ENCODE results near the gene C19orf38. TPM values are rescaled to one million over a fixed set of nuclear protein-coding genes. Genes with fewer than 3 reads are reported as not detected.
"Not testable (repeated sequence)": the region's sequence is repeated elsewhere in the genome, so short reads cannot be mapped to it uniquely, and the experiment has no call there.

The C19orf38 gene
- polyA plus RNA-seq, 3 donors, result 1.6 to 1.8 (median 1.7) TPM

DNA sequence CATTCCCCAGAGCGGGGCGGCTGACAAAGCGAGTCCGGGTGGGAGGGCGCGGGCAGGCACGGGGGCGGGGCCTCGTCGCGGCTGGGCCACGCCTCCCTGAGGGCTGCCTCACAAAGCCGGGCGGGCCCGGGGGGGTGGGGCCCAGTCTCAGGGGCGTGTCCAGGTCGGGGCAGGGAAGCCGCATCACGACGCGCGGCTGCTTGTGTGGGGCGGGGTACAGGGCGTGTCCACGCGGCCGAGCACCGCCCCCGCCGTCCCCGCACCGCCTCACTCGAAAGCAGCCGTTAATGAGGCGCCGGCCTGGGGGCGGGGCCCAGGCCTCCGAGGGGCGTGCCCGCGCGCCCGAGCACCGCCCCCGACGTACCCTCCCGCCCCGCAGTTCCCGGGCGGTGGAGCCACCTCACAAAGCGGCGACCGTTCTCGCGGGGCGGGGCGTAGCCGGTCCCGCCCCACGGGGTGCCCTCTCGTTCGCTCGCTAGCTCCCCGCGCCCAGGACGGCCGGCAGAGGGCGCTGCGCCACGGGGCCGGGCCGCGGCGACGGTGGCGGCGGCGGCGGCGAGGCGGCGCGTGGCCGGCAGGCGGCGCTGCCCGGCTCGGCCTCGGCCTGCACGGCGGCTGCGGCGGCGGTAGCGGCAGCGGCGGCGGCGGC is 22.9 kb downstream of the C19orf38 start, which contains the start of gene CARM1:
CARM1 (plus strand) TSS at position 599 of the 649 bp plus-strand sequence. CDS start 150 bp downstream, outside the sequence.
- DNase-seq (ENCODE audit: low read depth in 3 of 3, low spot score in 2 of 3), result peak; percentile 83 to 94 (median 94)

DNA sequence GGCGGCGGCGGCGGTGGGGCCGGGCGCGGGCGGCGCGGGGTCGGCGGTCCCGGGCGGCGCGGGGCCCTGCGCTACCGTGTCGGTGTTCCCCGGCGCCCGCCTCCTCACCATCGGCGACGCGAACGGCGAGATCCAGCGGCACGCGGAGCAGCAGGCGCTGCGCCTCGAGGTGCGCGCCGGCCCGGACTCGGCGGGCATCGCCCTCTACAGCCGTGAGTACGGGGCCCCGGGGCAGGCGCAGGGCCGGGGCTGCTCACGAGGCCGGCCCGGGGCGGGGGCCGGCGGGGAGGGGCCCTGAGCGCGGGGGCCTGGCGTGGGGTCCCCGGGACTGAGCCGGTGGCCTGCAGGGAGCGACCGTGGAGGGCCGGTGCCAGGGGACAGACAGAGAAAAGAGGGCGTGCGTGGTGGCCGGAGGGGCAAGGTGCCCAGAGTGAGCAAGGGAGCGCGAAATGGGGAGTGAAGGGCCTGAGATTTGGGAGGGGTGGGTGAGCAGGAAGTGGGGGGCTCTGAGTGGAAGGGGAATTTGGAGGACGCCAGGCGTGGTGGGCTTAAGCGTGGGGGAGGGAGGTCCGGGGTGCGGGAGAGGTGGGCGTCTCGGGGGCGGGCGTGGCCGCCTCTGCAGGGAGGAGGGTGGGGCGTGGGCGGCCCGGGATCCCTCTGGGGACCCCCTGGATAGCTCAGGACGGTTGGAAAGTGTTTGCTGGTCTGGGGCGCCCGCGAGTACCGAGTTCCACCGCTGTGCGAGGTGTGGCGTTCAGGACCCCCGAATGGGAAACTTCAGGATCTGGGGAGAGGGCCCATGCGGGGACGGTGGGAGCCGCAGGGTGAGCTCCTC is 23.7 kb downstream of the C19orf38 start:
- DNase-seq (ENCODE audit: low read depth in 3 of 3, low spot score in 2 of 3), result no peak

DNA sequence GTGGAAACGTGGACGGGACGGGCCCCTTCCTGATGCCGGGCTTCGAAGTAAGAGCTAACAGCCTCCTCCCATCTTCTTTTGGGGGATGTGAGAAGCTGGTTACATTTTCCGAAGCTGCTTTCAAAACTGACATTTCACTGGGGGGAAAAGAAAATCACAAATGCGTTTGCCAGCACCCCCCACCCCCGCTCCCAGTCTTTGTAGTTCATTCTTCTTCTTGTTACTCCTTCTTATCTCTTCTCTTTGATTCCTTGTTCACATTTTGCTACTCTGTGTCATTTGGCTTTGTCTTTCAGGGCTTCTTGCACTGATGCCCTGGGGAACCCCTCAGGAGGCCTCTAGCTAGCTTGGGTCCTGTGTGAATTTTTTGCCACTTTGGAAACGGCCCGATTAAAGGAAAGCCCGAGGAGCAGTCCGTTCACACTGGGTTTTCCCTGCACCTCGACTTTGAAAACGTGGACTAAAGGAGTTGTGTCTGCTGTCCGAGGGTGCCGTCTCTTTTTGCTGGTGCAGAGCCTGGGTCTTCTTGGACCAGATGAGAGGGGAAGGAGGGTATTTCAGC is 24.4 kb downstream of the C19orf38 start:
- no peak for DNase-seq (ENCODE audit: low read depth in 3 of 3, low spot score in 2 of 3)

DNA sequence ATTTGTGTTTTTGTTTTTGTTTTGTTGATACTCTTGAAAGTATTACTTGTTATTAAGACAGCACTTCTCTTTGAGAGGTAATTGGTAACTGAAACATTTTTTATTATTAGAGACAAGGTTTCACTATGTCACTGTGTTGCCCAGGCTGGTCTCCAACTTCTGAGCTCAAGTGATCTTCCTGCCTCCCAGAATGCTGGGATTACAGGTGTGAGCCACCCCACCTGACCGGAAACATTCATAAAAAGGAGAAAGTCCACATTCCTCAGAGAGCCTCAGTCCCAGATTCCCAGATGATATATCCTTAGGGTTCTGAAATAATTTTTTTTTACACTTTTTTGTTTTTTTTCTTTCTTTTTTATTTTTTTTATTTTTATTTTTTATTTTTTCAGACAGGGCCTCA is 25.8 kb downstream of the C19orf38 start:
- no peak for DNase-seq (ENCODE audit: low read depth in 3 of 3, low spot score in 2 of 3)

DNA sequence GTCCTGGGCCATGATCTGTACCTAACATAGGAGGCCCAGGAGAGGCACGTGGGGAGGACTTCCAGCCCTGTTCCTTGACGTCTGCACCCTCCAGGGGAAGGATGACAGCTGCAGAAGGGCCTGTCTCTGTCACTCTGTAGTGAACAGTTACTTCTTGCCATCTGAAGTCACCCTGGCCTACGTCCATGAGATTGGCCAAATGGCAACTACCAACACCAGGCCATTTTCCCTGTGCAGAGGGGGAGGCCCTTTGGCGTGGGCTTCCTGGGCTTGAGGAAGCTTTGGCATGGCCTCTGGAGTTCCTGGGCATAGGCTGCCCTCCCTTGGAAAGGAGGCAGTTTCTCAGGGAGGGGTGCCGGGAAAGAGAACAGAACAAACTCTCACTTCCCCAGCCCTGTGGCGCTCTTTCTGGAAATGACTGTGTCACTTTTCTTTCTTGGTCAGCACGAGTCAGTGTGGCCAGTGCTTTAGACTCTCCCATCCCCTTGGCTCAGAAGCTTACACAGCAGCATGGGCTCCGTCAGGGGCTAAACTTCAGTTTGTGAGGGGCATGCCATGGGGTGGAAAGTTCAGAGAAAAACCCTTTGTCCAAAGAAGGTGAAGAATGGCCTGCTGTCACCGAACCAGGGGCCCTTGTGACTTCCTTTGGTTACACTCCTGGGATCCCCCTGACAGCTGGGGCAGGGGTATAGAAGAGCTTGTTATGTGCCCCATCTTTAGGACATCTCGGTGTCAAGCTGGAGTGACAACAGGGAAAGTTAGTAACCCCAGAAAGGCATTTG is 28.4 kb downstream of the C19orf38 start:
- no peak for DNase-seq (ENCODE audit: low read depth in 3 of 3, low spot score in 2 of 3)

DNA sequence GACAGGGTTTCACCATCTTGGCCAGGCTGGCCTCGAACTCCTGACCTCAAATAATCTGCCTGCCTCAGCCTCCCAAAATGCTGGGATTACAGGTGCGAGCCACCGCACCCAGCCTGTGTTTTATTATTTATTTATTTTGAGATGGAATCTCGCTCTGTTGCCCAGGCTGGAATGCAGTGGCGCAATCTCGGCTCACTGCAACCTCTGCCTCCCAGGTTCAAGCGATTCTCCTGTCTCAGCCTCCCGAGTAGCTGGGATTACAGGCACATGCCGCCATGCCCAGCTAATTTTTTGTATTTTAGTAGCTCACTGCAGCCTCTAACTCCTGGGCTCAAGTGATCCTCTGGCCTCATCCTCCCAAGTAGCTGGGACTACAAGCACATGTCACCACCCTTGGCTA is 29.4 kb downstream of the C19orf38 start:
- DNase-seq (ENCODE audit: low read depth in 3 of 3, low spot score in 2 of 3), result not testable (repeated sequence)

DNA sequence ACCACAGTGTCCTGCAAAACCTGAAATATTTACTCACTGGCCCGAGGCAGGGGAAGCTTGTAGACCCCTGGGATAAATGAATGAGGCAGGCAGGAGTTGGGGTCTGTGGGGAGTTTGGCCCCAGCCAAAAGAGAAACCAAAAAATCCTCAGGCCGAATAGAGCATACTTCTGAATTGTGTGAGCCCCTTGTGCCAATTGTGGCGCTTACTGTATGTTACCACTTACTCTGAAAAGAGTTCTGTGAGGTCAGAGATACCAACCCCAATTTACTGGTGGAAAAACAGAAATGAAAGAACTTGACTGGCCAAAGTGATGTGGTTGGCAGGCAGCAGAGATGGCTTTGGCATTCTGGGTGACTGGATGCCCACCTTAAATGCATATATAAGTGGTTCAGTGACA is 30.0 kb downstream of the C19orf38 start:
- DNase-seq (ENCODE audit: low read depth in 3 of 3, low spot score in 2 of 3), result no peak

DNA sequence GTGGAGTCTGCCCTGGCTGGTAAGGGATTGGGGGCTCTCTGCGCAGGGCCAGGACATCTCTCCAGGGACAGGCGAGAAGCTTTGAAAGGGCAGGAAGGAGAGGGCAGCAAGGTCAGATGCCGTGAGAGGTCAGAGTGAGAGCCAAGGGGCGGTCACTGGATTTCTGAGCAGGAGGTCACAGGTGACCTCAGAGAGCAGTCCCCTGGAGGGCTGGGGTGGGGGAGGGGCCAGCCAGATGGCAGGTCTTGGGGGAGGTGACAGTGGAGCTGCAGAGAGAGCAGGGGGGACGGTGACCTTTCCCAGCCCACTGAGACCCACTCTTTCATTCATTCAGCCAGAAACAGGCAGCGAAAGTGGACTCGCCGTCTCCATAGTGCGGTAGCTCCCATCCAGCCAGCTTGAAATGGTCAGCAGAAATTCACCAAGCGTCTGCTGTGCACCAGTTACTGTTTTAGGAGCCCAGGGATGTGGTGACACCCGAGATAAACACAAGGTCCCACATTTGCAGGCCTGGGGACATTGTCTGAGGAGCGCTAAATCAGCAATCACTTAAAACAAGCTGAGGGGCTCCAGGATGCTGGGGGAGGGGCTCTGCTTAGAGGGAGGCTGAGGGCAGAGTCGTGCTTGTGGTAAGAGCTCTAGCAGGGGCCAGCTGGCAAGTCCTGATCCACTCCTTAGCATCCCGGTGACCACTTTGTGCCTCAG is 33.3 kb downstream of the C19orf38 start:
- no peak for DNase-seq (ENCODE audit: low read depth in 3 of 3, low spot score in 2 of 3)

DNA sequence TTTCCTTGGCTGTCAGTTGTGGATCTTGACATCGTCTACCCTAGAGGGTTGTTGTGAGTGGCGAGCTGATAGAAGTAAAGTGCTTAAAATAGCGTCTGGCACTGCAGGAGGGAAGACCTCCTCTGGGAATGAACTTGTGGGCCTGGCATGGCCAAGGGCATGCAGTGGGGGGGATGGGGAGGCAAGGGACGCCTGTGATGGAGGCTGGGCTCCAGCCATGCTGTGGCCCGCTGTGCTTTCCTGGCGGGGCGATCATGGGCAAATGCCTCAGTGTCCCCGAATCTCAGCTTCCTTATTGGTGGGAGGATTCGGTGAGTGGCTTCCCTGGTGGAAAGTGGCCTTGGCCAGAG is 33.9 kb downstream of the C19orf38 start:
- DNase-seq (ENCODE audit: low read depth in 3 of 3, low spot score in 2 of 3), result no peak

DNA sequence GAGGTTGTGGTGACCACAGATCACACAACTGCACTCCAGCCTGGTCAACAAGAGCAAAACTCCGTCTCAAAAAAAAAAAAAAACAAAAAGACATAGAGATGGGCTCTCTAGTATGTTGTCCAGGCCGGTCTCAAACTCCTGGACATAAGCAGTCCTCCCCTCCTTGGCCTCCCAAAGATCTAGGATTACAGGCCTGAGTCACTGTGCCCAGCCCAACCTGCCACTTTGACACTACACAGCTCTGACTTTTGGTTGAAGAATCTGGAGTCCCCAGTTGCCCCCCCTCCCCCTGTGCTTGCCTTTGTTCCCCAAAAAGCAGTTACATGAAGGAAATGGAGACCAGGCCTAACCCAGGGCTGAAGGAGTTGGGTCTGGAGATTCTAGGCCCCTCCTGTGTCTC is 36.1 kb downstream of the C19orf38 start:
- DNase-seq (ENCODE audit: low read depth in 3 of 3, low spot score in 2 of 3), result no peak

DNA sequence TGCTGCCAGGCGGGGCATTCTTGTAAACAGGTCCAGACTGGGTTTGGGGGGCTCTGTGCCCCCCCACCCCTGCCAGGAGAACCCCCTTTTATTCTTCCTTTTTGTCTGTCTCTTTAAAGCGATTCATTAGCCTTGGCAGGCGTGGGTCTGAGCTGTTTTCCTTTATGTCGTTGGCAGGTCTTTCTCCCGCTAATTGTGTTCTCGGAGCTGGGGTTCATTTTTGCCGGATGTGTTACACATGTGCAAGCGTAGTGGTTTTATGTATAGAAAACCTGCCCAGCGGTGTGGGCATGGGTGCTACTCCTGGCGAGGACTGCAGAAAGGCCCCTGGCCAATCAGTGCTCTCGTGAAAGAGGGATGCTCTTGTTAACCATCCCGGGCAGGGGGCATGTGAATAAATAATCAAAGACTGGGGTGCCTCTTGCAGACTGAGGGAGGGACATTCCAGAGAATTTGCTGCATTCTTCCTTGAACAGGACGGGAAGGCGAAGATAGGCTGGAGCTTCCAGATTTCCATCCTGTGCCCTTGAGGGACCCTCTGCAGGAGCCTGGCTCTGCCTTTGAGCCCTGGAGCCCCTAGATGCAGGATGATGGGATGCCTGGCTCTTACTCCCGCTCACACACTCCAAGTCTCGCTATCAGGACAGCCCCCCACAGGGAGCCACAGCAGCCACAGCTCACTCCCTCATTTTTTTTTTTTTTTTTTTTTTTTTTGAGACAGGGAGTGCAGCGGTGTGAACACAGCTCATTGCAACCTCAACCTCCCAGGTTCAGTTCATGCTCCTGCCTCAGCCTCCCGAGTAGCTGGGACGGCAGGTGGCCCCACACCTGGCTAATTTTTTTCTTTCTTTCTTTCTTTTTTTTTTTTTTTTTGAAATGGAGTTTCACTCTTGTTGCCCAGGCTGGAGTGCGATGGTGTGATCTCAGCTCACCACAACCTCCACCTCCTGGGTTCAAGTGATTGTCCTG is 37.3 kb downstream of the C19orf38 start:
- DNase-seq (ENCODE audit: low read depth in 3 of 3, low spot score in 2 of 3), result no peak

DNA sequence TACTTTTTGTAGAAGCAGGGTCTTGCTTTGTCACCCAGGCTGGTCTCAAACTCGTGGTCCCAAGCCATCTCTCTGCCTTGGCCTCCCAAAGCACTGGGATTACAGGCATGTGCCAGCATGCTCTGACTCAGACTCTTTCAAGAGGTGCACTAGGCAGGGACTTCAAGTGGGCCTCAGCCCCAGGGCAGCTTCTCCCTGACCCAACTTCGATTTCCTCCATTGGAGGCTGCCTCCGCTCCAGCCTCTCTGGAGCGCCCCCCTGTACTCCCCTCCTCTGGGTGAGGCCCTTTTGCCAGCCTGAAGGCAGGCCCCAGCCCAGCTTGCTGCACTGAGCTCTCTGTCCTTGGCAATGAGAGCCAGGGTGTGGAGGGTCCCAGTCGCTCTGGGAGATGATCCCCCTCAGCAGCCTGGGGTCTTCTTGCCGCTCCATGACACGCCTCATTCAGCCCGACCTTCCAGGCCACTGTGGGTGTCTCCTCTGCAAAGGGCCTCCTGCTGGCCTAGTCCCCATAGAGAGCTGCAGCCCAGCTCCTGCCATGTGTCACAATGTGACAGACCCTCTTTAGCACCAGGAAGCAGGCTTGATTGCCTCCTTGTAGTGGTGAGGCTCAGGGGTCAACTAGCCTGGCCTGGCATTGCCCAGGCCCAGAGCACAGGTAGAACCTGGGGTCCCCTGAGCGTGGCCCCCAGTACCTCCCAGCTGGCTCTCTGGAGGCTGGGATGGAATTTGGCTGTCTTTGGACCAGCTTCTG is 39.6 kb downstream of the C19orf38 start:
- DNase-seq (ENCODE audit: low read depth in 3 of 3, low spot score in 2 of 3), result no peak

DNA sequence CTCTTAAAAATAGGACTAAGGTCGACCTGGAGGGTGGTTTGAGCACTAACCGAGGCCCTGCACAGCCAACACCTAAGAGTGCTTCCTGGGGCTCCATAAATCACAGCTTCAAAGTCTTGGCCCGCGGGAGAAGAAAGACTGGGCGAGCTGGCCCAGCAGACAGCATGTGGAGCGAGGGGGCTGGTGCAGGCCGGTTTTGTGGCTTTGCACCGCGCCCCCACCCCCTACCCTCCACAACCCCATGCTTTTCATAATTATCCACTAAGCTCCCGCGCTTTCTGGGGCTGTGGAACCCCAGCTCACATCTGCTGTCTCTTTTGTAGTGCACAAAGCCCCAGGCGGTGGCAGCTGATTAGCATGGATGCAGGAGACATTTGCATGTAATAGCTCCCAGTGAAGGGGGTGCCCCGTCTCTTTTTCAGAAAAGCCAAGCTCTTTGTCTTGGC is 40.2 kb downstream of the C19orf38 start:
- DNase-seq (ENCODE audit: low read depth in 3 of 3, low spot score in 2 of 3), result no peak

DNA sequence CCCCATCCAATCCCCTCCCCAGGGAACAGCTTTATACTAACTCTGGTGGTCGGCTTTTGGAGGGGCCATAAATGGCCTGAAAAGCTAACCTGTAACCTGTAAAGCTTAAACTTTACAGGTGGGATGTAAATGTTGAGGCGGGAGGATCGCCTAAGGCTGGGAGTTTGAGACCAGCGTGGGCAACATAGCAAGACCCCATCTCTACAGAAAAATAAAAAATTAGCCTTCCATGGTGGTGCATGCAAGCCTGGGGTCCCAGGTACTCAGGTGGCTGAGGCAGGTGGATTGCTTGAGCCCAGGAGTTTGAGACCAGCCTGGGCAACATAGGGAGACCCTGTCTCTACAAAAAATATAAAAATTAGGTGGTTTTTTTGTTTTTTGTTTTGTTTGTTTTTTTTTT is 41.7 kb downstream of the C19orf38 start:
- DNase-seq (ENCODE audit: low read depth in 3 of 3, low spot score in 2 of 3), result no peak

DNA sequence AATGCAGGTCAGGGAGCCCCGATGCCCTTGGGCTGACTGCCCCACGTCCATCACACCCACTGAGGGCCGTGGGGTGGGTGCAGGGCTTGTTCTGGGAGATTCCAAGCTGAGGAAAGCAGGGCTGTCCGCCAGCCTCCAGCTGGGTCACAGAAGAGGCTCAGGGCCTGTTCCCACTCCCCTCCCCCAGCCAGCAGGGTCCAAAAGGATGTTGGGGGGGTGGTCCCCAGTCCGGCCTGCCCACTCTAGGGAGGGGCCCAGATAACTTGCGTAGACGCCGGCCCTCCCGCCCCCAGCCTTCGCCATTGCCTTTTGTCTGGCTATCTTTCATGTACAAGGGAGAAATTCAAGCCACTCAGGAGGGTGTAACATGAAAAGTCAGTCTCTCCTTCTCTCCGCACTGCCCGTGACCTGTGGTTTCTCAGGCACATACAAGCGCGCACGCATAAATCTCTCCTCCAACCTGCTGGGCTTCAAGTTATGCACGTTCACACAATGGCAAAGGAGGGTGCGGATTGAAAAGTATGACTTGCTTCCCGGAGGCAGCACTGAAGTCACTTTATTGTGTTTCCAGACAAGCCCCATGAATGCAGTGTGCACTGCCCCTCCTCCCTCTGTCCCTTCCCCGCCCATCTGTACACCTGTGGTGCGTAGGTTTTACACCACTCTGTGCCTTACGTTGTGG is 43.3 kb downstream of the C19orf38 start:
- peak in 2 of 3 donors; percentile 38 to 72 for DNase-seq (ENCODE audit: low read depth in 3 of 3, low spot score in 2 of 3)

DNA sequence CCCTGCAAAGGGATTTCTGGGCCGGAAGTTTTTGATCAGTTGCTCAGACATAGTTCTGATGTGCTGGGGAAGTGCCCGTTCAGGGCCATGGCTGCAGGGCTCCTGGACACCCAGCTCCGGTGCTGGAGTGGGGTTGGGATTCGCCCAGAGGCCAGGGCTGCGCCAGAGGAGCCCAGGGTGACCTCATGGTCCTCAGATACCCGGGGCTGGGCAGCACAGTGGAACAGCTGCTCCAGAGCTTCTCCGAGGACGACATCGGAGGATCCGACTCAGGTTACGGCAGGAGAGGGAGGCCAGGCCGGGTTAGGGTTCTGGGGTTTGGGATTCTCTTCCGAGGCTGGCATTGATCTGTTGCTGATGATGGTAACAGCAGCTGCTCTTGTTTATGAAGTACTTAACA is 44.0 kb downstream of the C19orf38 start:
- no peak for DNase-seq (ENCODE audit: low read depth in 3 of 3, low spot score in 2 of 3)

DNA sequence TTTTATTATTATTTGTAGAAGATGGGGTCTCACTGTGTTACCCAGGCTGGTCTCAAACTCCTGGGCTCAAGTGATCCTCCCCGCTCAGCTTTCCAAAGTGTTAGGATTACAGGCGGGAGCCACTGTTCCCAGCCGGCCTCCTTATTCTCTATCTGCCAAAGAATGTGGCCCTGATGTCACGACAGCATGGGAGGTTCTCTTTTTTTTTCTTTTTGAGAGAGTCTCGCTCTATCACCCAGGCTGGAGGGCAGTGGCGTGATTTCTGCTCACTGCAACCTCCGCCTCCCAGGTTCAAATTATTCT is 46.6 kb downstream of the C19orf38 start:
- no peak for DNase-seq (ENCODE audit: low read depth in 3 of 3, low spot score in 2 of 3)

DNA sequence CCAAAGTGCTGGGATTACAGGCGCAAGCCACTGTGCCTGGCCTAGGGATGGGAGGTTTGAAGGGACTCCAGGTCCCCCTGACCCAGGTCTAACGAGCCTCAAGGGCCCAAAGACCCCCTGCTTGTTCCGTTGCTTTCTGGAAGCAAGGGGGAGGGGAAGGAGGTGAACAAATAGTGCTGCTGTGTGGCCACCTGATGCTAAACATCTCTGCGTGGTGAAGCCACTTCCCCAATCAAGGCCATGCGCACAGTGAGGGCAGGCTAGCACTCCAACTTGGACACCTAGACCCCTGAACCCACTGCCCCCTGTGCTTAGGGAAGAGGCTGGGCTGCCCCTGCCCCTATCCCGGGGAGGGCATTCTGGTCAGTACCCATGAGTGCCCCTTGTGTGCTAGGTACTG is 47.1 kb downstream of the C19orf38 start:
- DNase-seq (ENCODE audit: low read depth in 3 of 3, low spot score in 2 of 3), result no peak
